MCF 10A (cell line): Measurements from ENCODE around the gene PER2. TPM values are rescaled to one million over a fixed set of nuclear protein-coding genes. Genes with fewer than 3 reads are reported as not detected.

Experiments
- BruUV-seq: library from RNA; stranded (reverse); fragments of 400-500 nt; replicated peaks from 2 replicates; lab custom pipeline; 2021; lab: Mats Ljungman, UMichigan
- CTCF ChIA-PET: fragments of 300-600 bp; sonication (Branson Sonifier 250); formaldehyde crosslinking; extraction: SDS; loops from one replicate; lab custom pipeline; 2021; ENCODE audit warnings: antibody characterized with exemption, inconsistent platforms; lab: Yijun Ruan, JAX
- POLR2A ChIA-PET: fragments of 300-600, 350-650 bp; sonication (Branson Sonifier 250); formaldehyde crosslinking; extraction: SDS; loops from one replicate; lab custom pipeline; 2020; ENCODE audit warnings: antibody characterized with exemption, inconsistent platforms; lab: Yijun Ruan, JAX
- DNase-seq: peaks from one replicate; pipeline ENCODE4 v3.0.0-alpha.2; 2018; ENCODE audit not compliant: unreplicated experiment
- H3K27ac Mint-ChIP-seq: one replicate; pipeline ENCODE4 v1.8.0; 2022; ENCODE audit warnings: mild to moderate bottlenecking, low read depth, mixed read lengths; ENCODE audit not compliant: unreplicated experiment
- H3K27me3 Mint-ChIP-seq: one replicate; pipeline ENCODE4 v1.8.0; 2022; ENCODE audit warnings: mixed read lengths; ENCODE audit not compliant: insufficient read depth, unreplicated experiment
- H3K36me3 Mint-ChIP-seq: one replicate; pipeline ENCODE4 v1.8.0; 2022; ENCODE audit warnings: mild to moderate bottlenecking, moderate library complexity, mixed read lengths; ENCODE audit not compliant: insufficient read depth, unreplicated experiment
- H3K4me1 Mint-ChIP-seq: one replicate; pipeline ENCODE4 v1.8.0; 2022; ENCODE audit warnings: mixed read lengths; ENCODE audit not compliant: insufficient read depth, unreplicated experiment
- H3K4me3 Mint-ChIP-seq: one replicate; pipeline ENCODE4 v1.8.0; 2022; ENCODE audit warnings: mild to moderate bottlenecking, moderate library complexity, mixed read lengths; ENCODE audit not compliant: unreplicated experiment
- H3K9me3 Mint-ChIP-seq: one replicate; pipeline ENCODE4 v1.8.0; 2022; ENCODE audit warnings: mixed read lengths; ENCODE audit not compliant: unreplicated experiment
- intact Hi-C: fragments of 100-400 bp; cut with micrococcal nuclease; formaldehyde crosslinking; loops from 2 replicates; pipeline ENCODE4 v1.14.1; 2022
- total RNA-seq: library from RNA; stranded (reverse); gene quantifications from 2 replicates; pipeline ENCODE4 v1.2.3, GENCODE V29; 2022
- TF ChIP-seq, protein P1 (sequence below): fragments of 200-600 bp; IDR thresholded peaks from one replicate; pipeline ENCODE4 v1.8.0; 2022; ENCODE audit warnings: antibody characterized with exemption, mild to moderate bottlenecking; ENCODE audit not compliant: unreplicated experiment

Gene PER2
- total RNA-seq, 1 experiment from 2014 or later = 8.9 TPM

DNA sequence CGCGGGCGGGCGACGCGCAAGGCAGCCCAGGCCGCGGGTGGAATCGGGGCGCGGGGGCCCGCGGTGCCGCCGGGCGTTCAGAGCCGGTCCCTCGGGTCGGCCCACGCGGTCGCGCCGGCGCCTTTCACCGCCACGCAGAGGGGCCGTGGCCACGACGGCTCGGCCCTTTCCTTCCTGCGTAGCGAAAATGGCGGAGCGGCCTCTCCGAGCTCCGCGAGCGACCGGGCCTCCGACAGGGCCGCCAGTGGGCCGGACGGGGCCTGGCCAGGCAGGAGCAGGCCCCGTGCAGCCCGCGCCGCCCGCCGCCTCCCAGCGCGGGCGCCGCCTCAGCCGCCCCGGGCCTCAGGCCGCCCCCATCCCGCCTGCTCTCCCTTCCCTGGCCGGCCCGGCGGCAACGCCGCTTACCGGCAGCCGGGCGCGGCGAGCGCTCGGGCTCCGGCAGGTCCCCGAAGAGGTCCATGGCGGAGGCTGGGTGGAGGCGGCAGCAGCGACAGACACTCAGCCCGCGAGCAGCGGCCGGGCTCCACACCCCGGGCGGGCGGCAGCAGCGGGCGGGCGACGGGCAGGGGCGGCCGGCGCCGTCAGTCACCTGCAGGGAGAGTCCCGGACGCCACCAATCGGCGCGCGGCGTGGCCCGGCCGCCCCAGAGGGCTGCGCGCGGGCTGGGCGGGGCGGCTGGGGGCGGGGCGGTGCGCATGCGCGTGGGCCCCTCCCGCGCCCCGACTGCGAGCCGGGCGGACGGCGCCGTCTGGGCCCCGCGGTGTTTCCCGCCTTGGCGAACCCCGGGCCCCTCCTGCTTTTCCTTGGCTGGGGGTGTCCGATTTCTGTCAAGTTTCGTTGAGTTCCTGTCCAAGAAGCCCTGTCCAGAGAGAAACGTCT lies 85.1 kb downstream of the PER2 start, which contains the start of gene ILKAP:
Gene ILKAP, minus strand, starts transcription at position 602 of the 879 bp plus-strand sequence. Its CDS starts 142 bp downstream, at position 460.
- ChIA-PET POLR2A (interaction anchor here (0.6 to 4.0 kb wide), 25 partner anchors 10 to 387 kb away, joined by 3 to 22 read pairs (median 6); partner anchors contain the start of genes HES6, PER2 and SCLY), CTCF (interaction anchor here (0.7 kb wide), 1 partner anchor 102 kb away, joined by 3 read pairs; no protein-coding TSS in a partner anchor)
- no peaks in the 10 kb centered on the region for H3K9me3 Mint-ChIP-seq
- peak within 1 kb of the TSS; percentile 89 for H3K27ac Mint-ChIP-seq
- intact Hi-C loops = no loop called here
- no peaks in the 10 kb centered on the region for H3K27me3 Mint-ChIP-seq
- H3K4me3 Mint-ChIP-seq = peak within 1 kb of the TSS; percentile 84
- peaks cover 13% of the 10 kb centered on the region for H3K36me3 Mint-ChIP-seq
- TF ChIP-seq, protein P1, sequence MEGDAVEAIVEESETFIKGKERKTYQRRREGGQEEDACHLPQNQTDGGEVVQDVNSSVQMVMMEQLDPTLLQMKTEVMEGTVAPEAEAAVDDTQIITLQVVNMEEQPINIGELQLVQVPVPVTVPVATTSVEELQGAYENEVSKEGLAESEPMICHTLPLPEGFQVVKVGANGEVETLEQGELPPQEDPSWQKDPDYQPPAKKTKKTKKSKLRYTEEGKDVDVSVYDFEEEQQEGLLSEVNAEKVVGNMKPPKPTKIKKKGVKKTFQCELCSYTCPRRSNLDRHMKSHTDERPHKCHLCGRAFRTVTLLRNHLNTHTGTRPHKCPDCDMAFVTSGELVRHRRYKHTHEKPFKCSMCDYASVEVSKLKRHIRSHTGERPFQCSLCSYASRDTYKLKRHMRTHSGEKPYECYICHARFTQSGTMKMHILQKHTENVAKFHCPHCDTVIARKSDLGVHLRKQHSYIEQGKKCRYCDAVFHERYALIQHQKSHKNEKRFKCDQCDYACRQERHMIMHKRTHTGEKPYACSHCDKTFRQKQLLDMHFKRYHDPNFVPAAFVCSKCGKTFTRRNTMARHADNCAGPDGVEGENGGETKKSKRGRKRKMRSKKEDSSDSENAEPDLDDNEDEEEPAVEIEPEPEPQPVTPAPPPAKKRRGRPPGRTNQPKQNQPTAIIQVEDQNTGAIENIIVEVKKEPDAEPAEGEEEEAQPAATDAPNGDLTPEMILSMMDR = no peak
- BruUV-seq = no TSS peak
- DNase-seq = peak; percentile 82
- peaks cover 29% of the 10 kb centered on the region for H3K4me1 Mint-ChIP-seq

DNA sequence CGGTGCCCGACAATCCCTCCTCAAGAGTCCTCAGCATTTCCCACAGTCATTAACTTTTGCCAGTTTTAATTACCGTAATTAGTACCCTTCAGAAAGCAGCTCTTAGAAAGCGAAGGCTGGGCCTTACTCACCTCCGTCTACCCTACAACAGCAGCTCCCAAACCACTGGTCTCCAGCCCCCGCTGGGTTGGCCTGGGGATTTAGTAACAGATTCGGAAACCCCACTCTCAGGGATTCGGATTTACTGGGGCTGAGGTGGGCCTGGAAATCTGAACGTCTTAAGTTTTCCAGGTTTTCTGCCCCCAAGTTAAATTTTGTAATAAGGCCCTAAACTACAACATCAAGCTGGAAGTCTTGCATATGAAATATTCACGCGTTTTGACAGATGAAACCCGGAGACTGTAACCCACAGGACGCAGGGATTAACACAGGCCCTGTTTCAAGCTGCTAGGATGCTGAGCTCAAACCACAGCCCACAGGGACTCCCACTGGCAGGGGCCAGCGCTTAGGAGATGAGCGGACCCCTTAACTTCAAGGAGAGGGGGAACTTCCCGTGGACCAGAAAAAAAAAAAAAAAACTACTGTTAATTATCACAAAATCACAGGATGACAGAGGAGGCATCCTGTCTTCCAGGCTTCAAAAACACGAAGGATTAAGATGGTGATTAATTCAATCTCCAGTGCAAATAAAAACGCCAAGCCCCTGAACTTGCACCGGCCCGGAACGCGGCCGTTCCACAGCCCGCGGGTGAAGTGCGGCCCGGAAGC lies 85.9 kb downstream of the PER2 start:
- Mint-ChIP-seq H3K36me3 (peaks cover 13% of the 10 kb centered on the region), H3K27ac (peak overlapping the region; percentile 89), H3K4me1 (peaks cover 29% of the 10 kb centered on the region), H3K4me3 (peak overlapping the region; percentile 84), H3K27me3 (no peaks in the 10 kb centered on the region), H3K9me3 (no peaks in the 10 kb centered on the region)
- ChIA-PET POLR2A (interaction anchor here (0.6 to 4.0 kb wide), 22 partner anchors 12 to 336 kb away, joined by 3 to 22 read pairs (median 6); partner anchors contain the start of genes HES6, PER2 and SCLY), CTCF (interaction anchor here (0.7 to 1.3 kb wide), 3 partner anchors 103 to 344 kb away, joined by 3 to 5 read pairs (median 3); no protein-coding TSS in a partner anchor)
- intact Hi-C loops = no loop called here
- TF ChIP-seq, protein P1 = no peak
- BruUV-seq = TSS peak; percentile 39
- peak; percentile 18 for DNase-seq

Other genes with a start within 250 kb of the PER2 start
- gene SCLY, start 227.6 kb downstream of the PER2 start, total RNA-seq = 40.1 and 40.4 TPM in 2 replicates
- gene ESPNL, start 188.3 kb downstream of the PER2 start, total RNA-seq = not detected in 2 replicates
- 0.27 and 0.35 TPM in 2 replicates for gene KLHL30, start 149.9 kb downstream of the PER2 start, total RNA-seq
- 14.5 and 18.1 TPM in 2 replicates for gene ERFE, start 129.6 kb downstream of the PER2 start, total RNA-seq
- gene ILKAP, start 84.9 kb downstream of the PER2 start, total RNA-seq = 57.2 and 59.6 TPM in 2 replicates
- 16.8 and 19.7 TPM in 2 replicates for gene HES6, start 48.6 kb downstream of the PER2 start, total RNA-seq
- 19.1 and 30.1 TPM in 2 replicates for gene TRAF3IP1, start 31.9 kb upstream of the PER2 start, total RNA-seq
- gene ASB1, start 138.3 kb upstream of the PER2 start, total RNA-seq = 104 and 113 TPM in 2 replicates